Panc1 (cell line): ENCODE data around the gene ERO1A.

Experiments
- POLR2AphosphoS5 ChIP-seq: IDR thresholded peaks from 2 replicates; pipeline ENCODE4 v1.6.1; 2012; ENCODE audit warnings: mild to moderate bottlenecking, low read depth, low read length, moderate library complexity
- TF ChIP-seq, protein P1 (sequence below): fragments of 450-650 bp; IDR thresholded peaks from 2 replicates; pipeline ENCODE4 v1.5.1; 2017; ENCODE audit warnings: mild to moderate bottlenecking

DNA sequence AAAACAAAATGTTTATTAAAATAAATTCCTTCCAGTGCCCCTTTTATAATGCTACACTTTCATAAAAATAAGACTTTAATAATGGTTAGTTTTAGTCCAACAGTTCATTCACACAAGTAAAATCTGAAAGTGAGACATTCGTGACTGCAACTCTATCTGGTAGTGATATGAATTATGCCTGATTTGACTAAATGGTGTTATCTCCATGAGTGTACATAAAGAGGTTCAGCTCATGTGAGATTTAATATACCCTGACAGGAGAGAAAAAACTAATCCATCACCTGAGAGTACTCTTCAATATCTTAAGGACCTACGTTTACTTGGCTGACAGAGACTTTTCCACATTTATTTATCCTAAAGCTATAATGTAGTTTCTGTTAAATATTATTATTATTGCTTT is 34.0 kb downstream of the ERO1A start:
- TF ChIP-seq, protein P1, sequence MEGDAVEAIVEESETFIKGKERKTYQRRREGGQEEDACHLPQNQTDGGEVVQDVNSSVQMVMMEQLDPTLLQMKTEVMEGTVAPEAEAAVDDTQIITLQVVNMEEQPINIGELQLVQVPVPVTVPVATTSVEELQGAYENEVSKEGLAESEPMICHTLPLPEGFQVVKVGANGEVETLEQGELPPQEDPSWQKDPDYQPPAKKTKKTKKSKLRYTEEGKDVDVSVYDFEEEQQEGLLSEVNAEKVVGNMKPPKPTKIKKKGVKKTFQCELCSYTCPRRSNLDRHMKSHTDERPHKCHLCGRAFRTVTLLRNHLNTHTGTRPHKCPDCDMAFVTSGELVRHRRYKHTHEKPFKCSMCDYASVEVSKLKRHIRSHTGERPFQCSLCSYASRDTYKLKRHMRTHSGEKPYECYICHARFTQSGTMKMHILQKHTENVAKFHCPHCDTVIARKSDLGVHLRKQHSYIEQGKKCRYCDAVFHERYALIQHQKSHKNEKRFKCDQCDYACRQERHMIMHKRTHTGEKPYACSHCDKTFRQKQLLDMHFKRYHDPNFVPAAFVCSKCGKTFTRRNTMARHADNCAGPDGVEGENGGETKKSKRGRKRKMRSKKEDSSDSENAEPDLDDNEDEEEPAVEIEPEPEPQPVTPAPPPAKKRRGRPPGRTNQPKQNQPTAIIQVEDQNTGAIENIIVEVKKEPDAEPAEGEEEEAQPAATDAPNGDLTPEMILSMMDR, result no peak
- TF ChIP-seq POLR2AphosphoS5, result no peak
